ENCODE results near the gene NACA2. TPM values are rescaled to one million over a fixed set of nuclear protein-coding genes. Genes with fewer than 3 reads are reported as not detected.

The NACA2 gene
- total and polyA plus RNA-seq, 2 of the 4 experiments (the other 2 are of a cell fraction) = not detected

DNA sequence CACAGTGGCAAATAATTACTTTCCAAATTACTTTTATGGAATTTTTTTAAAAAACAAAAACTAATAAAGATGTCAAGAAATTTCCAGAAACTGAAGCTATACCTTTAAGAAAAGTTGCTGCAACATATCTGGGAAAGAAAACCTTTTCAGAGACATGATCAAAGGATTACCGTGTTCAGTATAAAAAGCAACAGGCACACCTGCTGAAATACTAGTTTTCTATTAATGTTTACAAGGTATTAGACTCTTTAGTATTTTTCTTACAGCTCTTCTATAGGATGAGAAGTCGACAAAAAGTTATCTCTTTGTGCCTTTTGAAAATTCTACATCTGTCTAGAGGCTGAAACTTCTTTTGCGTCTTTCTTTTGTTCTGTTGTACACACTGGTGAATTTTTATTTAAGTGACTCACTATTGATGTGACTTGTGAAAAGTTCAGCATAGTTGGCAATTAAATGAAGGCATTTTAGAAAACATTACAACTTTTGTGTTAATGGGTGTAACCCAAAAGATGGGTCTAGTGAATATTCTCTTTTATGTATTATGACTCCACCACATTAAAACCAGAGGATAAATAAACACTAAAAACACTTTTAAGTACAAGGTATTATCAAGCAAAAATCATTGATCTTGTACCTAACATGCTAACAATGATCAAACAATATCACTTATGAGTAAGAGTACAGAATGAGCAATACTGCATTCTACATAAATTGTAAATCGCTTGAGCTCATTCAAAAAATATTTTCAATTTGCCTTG lies 23.8 kb downstream of the NACA2 start:
- Histone ChIP-seq H3K9ac (ENCODE audit: low read depth, low read length) (no peak overlapping the region), H3K4me3 (ENCODE audit: insufficient read depth, low read depth, low read length) (no peak overlapping the region), H4K5ac (ENCODE audit: low read depth, low read length) (no peak overlapping the region), H3K9me1 (ENCODE audit: insufficient read depth, low read length) (no peaks in the 10 kb centered on the region), H2BK5ac (ENCODE audit: low read depth, low read length, poor library complexity, severe bottlenecking) (no peak overlapping the region), H2BK120ac (ENCODE audit: low read depth, low read length) (no peak overlapping the region), H3K9me3 (ENCODE audit: control insufficient read depth, insufficient read depth, low read length) (peaks cover 3% of the 10 kb centered on the region; the same call in 1 of the 2 replicates), H2AK9ac (replicated peaks; ENCODE audit: low read depth, low read length, poor library complexity) (no peak overlapping the region), H4K91ac (ENCODE audit: insufficient read depth, low read depth, low read length) (no peak overlapping the region), H4K20me1 (ENCODE audit: insufficient read depth, low read length) (no peaks in the 10 kb centered on the region), H3K79me1 (ENCODE audit: low read depth in 1 of 2, low read length in 2 of 2) (no peaks in the 10 kb centered on the region), H3K23ac (ENCODE audit: low read depth, low read length) (no peak overlapping the region), H3K4me1 (ENCODE audit: control insufficient read depth, insufficient read depth, low read length) (no peaks in the 10 kb centered on the region), H3K36me3 (ENCODE audit: control insufficient read depth, insufficient read depth, low read length) (no peaks in the 10 kb centered on the region), H3K18ac (ENCODE audit: low read depth, low read length) (no peak overlapping the region), H3K14ac (replicated peaks; ENCODE audit: low read depth, low read length) (no peak overlapping the region), H3K4ac (ENCODE audit: low read depth, low read length) (no peak overlapping the region), H2AFZ (replicated peaks; ENCODE audit: low read length, poor library complexity) (no peak overlapping the region), H3K4me2 (ENCODE audit: low read depth, low read length) (no peak overlapping the region), H3K27ac (ENCODE audit: insufficient read depth, low read length) (no peak overlapping the region), H2BK20ac (ENCODE audit: low read depth, low read length) (no peak overlapping the region), H2BK15ac (ENCODE audit: low read depth, low read length) (no peak overlapping the region), H3K27me3 (ENCODE audit: control insufficient read depth, insufficient read depth, low read length) (peaks cover 2% of the 10 kb centered on the region), H4K8ac (ENCODE audit: low read depth in 2 of 2, low read length in 2 of 2) (no peak overlapping the region), H2AK5ac (ENCODE audit: low read depth, low read length) (no peak overlapping the region), H3K56ac (ENCODE audit: extremely low read depth, insufficient read depth, low read length) (no peak overlapping the region)
- in situ Hi-C loops (cut with MboI; ENCODE audit: low sequenced_read_pairs) = no loop called here
- ATAC-seq (ENCODE audit: low read depth) = no peak
- TF ChIP-seq MXI1 (IDR thresholded peaks at IDR 0.05; ENCODE audit: borderline replicate concordance, low read depth, low read length) = no peak
- no peak for TF ChIP-seq NFE2L2 (IDR thresholded peaks at IDR 0.05; ENCODE audit: low read depth, low read length)
- no peak for TF ChIP-seq CHD1 (IDR thresholded peaks at IDR 0.05; ENCODE audit: low read depth, low read length)
- no peak for TF ChIP-seq RFX5 (IDR thresholded peaks at IDR 0.05; ENCODE audit: low read depth, low read length)
- TF ChIP-seq CTCF (conservative IDR thresholded peaks at IDR 0.05; ENCODE audit: low read depth, low read length) = no peak
- TF ChIP-seq RCOR1 (IDR thresholded peaks at IDR 0.05; ENCODE audit: insufficient replicate concordance, low read length) = no peak
- no peak for TF ChIP-seq MAZ (IDR thresholded peaks at IDR 0.05; ENCODE audit: borderline replicate concordance, low read depth, low read length)
- TF ChIP-seq MAFK (IDR thresholded peaks at IDR 0.05; ENCODE audit: low read depth, low read length) = no peak
- TF ChIP-seq CEBPB (IDR thresholded peaks at IDR 0.05; ENCODE audit: low read depth, low read length) = no peak
- no peak for TF ChIP-seq POLR2A (IDR thresholded peaks at IDR 0.05; ENCODE audit: low read depth, low read length)
- TF ChIP-seq ELK1 (IDR thresholded peaks at IDR 0.05; ENCODE audit: borderline replicate concordance, low read depth, low read length) = no peak
- no peak for TF ChIP-seq RAD21 (IDR thresholded peaks at IDR 0.05; ENCODE audit: low read length)
- no peak for TF ChIP-seq SMC3 (IDR thresholded peaks at IDR 0.05; ENCODE audit: low read depth, low read length)
- TF ChIP-seq FOS (IDR thresholded peaks at IDR 0.05; ENCODE audit: low read depth, low read length) = no peak
- TF ChIP-seq USF2 (IDR thresholded peaks at IDR 0.05; ENCODE audit: low read depth, low read length) = no peak
- TF ChIP-seq BHLHE40 (IDR thresholded peaks at IDR 0.05; ENCODE audit: low read depth, low read length) = no peak
- intact Hi-C loops (cut with micrococcal nuclease) = no loop called here
- POLR2A ChIA-PET (ENCODE audit: unreplicated experiment) = no interaction called here
- no TSS peak for BruUV-seq (replicated peaks)
- no CpG with 5 or more reads among the region's 4 CpGs for WGBS, 2 experiments (ENCODE audit: extremely low coverage in 2 of 2, insufficient read length in 1 of 2)
- CTCF ChIA-PET = interaction anchor here (0.6 to 0.8 kb wide), 3 partner anchors 26 to 159 kb away, joined by 3 to 5 read pairs (median 3); no protein-coding TSS in a partner anchor
- DNase-seq = no peak
- dilution Hi-C loops (cut with HindIII; ENCODE audit: low sequenced_read_pairs, unreplicated experiment) = no loop called here

All from IMR-90 (cell line).